ENCODE measurements around the gene MYO3B. TPM values are rescaled to one million over a fixed set of nuclear protein-coding genes. Genes with fewer than 3 reads are reported as not detected.

Gene MYO3B
- total and polyA plus RNA-seq, 12 donors = 0.04 to 0.11 (median 0.06) TPM; not detected in 8

- no peak for TF ChIP-seq POLR2A (IDR thresholded peaks at IDR 0.05)
- TF ChIP-seq CTCF (IDR thresholded peaks at IDR 0.05) = no peak
- Histone ChIP-seq H3K36me3 (replicated peaks in 1 of 2) (no peaks in the 10 kb centered on the region), H3K27ac (no peak overlapping the region), H3K9me3 (replicated peaks in 1 of 3) (no peaks in the 10 kb centered on the region), H3K4me1 (replicated peaks in 1 of 2) (no peaks in the 10 kb centered on the region), H3K4me3 (no peak overlapping the region), H3K27me3 (no peaks in the 10 kb centered on the region)
- 57 to 71% (median 69%) methylated on average over 6 of the region's 6 CpGs for WGBS, 4 donors
- intact Hi-C loops (cut with DNase I) = no loop called here
- DNase-seq = no peak
These were observed 517.8 kb downstream of the MYO3B start for GRCh38 chr2:170695521-170696410.

- no peaks in the 10 kb centered on the region for H3K4me1 ChIP-seq (replicated peaks in 1 of 2)
- H3K27me3 ChIP-seq = no peaks in the 10 kb centered on the region
- no peak overlapping the region for H3K27ac ChIP-seq
- TF ChIP-seq CTCF (IDR thresholded peaks at IDR 0.05) (no peak), POLR2A (IDR thresholded peaks at IDR 0.05) (no peak)
- DNase-seq = no peak
- no peaks in the 10 kb centered on the region for H3K9me3 ChIP-seq (replicated peaks in 1 of 3)
- H3K4me3 ChIP-seq = no peak overlapping the region
- WGBS, 4 donors = 85 to 94% (median 92%) methylated on average over 3 of the region's 3 CpGs
- no peaks in the 10 kb centered on the region for H3K36me3 ChIP-seq (replicated peaks in 1 of 2)
- intact Hi-C loops (cut with DNase I) = no loop called here
These were observed 519.0 kb downstream of the MYO3B start for GRCh38 chr2:170696948-170697347.

GRCh38 chr2:170701011-170701410 lies 523.1 kb downstream of the MYO3B start:
- 67 to 82% (median 78%) methylated on average over 4 of the region's 4 CpGs for WGBS, 4 donors
- Histone ChIP-seq H3K4me1 (replicated peaks in 1 of 2) (no peaks in the 10 kb centered on the region), H3K4me3 (no peak overlapping the region), H3K36me3 (replicated peaks in 1 of 2) (no peaks in the 10 kb centered on the region), H3K27me3 (peaks cover 4% of the 10 kb centered on the region), H3K9me3 (replicated peaks in 1 of 3) (no peaks in the 10 kb centered on the region), H3K27ac (no peak overlapping the region)
- TF ChIP-seq CTCF (IDR thresholded peaks at IDR 0.05) (no peak), POLR2A (IDR thresholded peaks at IDR 0.05) (no peak)
- intact Hi-C loops (cut with DNase I) = no loop called here
- DNase-seq = no peak

GRCh38 chr2:170703776-170704476 lies 526.0 kb downstream of the MYO3B start:
- Histone ChIP-seq H3K4me3 (no peak overlapping the region), H3K9me3 (replicated peaks in 1 of 3) (no peaks in the 10 kb centered on the region), H3K27ac (no peak overlapping the region), H3K36me3 (replicated peaks in 1 of 2) (no peaks in the 10 kb centered on the region), H3K4me1 (replicated peaks in 1 of 2) (no peaks in the 10 kb centered on the region), H3K27me3 (peaks cover 4% of the 10 kb centered on the region)
- no peak for DNase-seq
- TF ChIP-seq CTCF (IDR thresholded peaks at IDR 0.05) (no peak), POLR2A (IDR thresholded peaks at IDR 0.05) (no peak)
- intact Hi-C loops (cut with DNase I) = no loop called here
- 74 to 90% (median 87%) methylated on average over 4 of the region's 4 CpGs for WGBS, 4 donors
